Activated CD4-positive, CD25-positive, alpha-beta regulatory T cell (primary cell): ENCODE data around the gene ILF3.
A peak's percentile ranks its signal among the peaks of the same experiment; 100 is the strongest.

Source experiments
- DNase-seq, 4 experiments: peaks; one replicate each; lab custom pipeline; 2025; lab: John Stamatoyannopoulos, UW

The ILF3 gene

GRCh38 chr19:10695401-10696398 is 41.6 kb downstream of the ILF3 start:
- DNase-seq, result peak; percentile 67 to 76 (median 70)

- peak; percentile 28 to 50 (median 44) for DNase-seq
Observed at GRCh38 chr19:10699650-10700335, 45.6 kb downstream of the ILF3 start.

DNA sequence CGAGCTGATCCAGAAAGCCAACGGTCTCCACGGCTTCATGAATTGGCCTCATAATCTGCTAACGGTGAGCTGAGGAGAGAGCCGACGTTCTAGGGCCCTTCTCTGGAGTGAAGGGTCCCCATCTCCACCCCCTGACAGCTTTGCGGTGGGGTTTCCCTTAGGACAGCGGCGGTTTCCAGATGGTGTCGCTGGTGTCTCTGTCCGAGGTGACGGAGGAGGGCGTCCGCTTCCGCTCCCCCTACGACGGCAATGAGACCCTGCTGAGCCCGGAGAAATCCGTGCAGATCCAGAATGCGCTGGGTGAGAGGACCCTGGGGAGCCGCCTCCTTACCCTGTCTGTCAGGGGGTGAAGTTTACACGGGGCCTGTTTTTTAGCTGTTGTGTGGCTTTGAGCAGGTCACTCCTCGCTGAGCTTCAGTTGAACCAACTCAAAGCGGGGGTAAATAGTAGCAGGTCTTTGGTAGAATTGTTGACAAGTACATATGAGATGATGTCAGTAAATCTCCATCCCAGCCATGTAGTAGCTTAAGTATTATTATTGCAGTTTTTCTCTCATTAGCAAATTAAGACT is 47.9 kb downstream of the ILF3 start:
- DNase-seq, result no peak

DNA sequence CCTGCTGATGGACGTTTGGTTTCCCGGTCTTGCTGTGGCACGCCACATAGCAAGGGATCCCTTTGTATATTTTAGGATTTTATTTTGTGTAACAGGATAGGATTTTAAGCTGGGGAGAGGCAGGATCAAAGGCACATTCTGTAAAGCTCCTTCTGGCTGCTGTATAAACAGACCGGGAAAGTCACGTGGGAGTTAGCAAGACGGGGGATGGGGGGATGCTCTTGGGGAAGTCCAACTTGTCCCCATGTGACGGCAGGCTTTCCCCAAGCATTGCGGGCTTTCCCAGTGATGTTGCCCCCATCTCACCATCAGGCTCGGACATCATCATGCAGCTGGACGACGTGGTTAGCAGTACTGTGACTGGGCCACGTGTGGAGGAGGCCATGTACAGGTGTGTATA is 52.8 kb downstream of the ILF3 start:
- DNase-seq, result no peak

- DNase-seq, result no peak
Observed at GRCh38 chr19:10707440-10707839, 53.3 kb downstream of the ILF3 start.

DNA sequence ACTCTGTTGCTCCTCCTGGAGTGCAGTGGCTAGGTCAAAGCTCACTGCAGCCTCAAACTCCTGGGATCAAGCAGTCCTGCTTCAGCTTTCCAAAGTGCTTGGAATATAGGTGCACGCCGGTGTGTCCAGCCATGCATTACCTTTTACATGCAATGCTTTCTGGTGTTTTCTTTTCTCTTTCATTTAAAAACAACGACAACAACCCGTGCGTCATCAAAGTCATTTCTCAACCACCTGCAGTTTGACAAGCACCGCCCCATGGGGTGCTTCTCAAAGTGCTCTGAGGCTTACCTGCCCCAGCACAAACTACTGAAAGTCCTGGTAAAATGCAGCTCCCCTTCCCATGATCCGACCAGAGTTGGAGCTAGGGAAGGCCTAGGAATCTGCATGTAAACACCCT is 54.1 kb downstream of the ILF3 start:
- no peak for DNase-seq

DNA sequence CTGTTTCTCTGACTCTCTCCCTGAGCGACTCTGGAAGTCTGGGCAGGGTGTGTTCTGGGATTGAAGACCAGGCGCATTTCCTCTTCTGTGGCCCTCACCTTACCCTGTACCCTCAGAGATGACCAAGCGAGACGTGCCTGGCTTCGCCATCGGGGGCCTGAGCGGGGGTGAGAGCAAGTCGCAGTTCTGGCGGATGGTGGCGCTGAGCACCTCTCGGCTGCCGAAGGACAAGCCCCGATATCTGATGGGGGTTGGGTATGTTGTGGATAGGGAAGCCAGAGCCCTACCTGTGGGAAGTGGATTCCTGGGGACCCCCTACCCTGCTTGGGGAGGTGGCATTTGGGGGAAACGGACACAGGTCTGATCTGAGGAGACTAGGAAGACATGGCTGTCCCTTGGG is 57.9 kb downstream of the ILF3 start:
- DNase-seq, result no peak

GRCh38 chr19:10712754-10713153 is 58.6 kb downstream of the ILF3 start:
- DNase-seq, result no peak

- no peak for DNase-seq
Observed at GRCh38 chr19:10713317-10713716, 59.2 kb downstream of the ILF3 start.

GRCh38 chr19:10717054-10717355 is 62.9 kb downstream of the ILF3 start:
- DNase-seq, result no peak

DNA sequence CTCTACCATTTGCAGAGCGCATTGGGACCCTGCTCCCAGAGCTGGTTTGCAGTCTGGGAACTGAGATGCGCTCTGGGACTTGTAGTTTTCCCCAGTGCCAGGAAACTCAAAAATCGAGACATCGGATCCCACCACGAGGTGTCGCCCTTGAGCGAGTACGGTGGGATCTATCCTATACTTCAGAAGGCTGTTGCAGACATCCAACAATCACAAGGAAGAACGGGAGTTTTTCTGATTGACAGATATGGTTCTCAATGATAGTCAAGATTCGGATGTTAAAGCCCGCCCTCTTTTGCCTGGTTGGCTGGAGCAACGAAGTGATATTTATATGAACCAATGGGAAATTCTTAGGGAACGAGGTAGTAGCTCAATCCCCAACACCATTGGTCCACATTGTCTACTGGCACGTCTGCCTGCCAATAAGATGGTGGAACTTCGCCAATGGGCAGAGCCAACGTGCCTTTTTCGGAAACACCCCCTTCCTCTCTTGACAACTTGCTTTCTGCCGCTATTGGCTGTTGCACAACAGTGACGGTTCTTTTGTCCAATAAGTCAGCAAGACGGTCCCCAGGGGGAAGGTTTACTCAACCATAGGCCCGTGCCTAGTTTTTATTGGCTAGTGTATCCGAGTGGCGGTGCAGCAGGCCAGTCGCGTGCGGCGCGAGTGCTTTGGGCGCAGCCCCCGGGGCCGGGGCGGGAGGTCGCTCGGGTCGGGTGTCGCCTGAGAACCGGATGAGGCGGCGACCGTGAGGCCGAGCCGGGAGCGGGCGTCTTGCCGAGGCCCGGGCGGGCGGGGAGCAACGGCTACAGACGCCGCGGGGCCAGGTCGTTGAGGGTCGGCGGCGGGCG is 63.4 kb downstream of the ILF3 start, which contains the start of gene DNM2:
DNM2 (plus strand) TSS at position 724 of the 849 bp plus-strand sequence. CDS start 164 bp downstream, outside the sequence.
- peak; percentile 93 to 94 (median 94) for DNase-seq

- DNase-seq, result peak; percentile 11 to 46 (median 24)
Observed at GRCh38 chr19:10718205-10719196, 64.4 kb downstream of the ILF3 start.

DNA sequence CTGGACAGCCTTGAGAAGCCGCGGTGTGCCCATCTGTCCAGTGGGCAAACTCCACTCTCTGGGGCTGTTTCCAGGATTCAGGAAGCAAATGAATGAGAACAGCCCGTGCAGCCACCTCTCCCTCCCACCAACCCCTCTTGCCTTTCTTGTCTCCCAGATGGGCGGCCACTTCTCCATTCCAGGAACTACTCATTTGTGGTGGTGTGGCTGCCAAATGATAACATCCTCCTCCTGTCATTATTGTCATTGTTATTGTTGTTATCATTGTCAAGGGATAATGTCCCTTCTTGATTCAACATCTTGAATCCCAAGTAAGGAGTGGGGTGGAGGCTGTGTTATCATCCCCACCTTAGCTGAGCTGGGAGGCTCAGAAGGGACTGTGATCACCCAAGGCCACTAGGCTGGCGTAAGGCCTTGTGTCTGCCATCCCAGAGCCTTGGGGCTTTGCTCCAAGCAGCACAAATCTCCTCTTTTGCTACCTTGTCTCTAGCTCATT is 65.4 kb downstream of the ILF3 start:
- no peak for DNase-seq

- DNase-seq, result no peak
Observed at GRCh38 chr19:10720607-10721125, 66.5 kb downstream of the ILF3 start.

GRCh38 chr19:10723591-10723990 is 69.4 kb downstream of the ILF3 start:
- DNase-seq, result no peak

DNA sequence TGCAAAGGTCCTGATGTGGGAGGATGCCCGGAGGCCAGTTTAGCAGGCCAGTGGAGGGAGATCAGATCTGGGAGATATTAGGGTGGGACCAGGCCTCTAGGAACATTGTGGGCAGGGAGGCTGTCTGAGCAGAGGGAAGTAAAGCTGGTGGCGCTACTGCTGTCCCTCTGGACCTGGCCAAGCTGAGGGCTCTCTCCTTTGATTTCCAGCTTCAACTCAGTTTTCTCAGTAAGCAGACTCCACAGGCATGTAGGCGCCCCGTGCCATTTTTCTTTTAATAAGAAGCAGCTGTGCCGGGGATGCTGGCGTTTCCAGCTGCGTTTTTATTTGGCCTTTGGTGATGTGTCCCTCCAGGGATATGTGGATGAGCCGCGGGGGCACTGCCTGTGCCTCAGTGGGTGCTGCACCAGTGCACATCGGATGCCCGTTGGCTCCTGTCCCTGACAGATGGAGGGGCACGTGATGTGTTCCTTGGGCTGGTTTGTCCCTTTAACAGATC is 70.5 kb downstream of the ILF3 start:
- DNase-seq, result no peak

DNA sequence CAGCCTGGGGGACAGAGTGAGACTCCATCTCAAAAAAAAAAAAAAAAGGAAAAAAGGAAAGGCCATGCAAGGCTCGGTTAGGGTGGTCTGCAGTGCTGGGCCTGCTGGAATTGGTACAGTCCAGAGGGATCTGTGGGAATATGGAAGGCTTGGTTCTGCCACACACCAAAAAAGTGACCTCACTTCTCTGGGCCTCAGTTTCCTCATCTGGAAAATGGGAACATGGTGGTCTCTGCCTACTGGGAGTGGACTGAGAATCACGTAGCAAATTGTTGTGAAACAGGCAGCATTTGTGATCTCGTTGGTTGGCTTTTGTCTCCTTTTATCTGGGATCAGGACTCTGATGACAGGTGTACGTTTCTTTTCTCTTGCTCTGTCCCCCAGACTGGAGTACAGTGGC is 71.3 kb downstream of the ILF3 start:
- no peak for DNase-seq

GRCh38 chr19:10726268-10726667 is 72.1 kb downstream of the ILF3 start:
- no peak for DNase-seq

GRCh38 chr19:10727685-10728201 is 73.6 kb downstream of the ILF3 start:
- no peak for DNase-seq

DNA sequence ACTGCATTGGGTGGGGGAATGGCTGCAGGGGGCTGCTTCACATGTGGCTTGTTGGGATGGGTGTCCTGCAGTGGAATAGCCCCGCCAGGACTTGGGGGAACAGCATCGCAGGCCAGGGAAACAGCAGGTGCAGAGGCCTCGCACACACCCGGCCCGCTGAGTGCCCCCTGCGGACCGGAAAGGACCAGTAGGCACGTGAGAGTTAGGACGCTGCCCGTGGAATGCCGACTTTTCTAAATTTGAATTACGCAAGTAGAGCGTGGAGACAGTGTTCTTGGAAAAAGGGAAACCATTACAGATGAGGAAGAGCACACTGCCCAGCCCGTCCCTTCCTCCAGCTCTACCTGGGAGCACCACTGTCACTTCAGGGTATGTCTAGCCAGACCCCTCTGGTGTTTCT is 75.3 kb downstream of the ILF3 start:
- no peak for DNase-seq
